K562 (cell line): ENCODE measurements around the gene SYT7. TPM values are rescaled to one million over a fixed set of nuclear protein-coding genes. Genes with fewer than 3 reads are reported as not detected.

Experiments
- ADNP ChIP-seq: fragments of 200-800 bp; sonication (Bioruptor generic); IDR thresholded peaks from 2 replicates; pipeline ENCODE4 v1.6.1; 2016; ENCODE audit warnings: missing genetic modification characterization, missing compliant biosample characterization
- BRD4 ChIP-seq: fragments of 200-600 bp; sonication (generic); IDR thresholded peaks from 2 replicates; pipeline ENCODE4 v1.6.1; 2017; ENCODE audit warnings: inconsistent platforms
- DPF2 ChIP-seq: fragments of 450-650 bp; IDR thresholded peaks from 2 replicates; pipeline ENCODE4 v1.6.1; 2016
- FOSL1 ChIP-seq: fragments of 200-800 bp; sonication (Bioruptor generic); conservative IDR thresholded peaks from 2 replicates; pipeline ENCODE4 v1.6.1; 2016; ENCODE audit warnings: missing genetic modification characterization, missing compliant biosample characterization
- FOXM1 ChIP-seq, 2 experiments: fragments of 450-650 bp in 1 of 2; sonication (generic) in 1 of 2; formaldehyde crosslinking in 1 of 2; IDR thresholded peaks; 2 replicates each; pipeline versions ENCODE4 v1.6.1 to v1.9.0; 2017 to 2022; ENCODE audit warnings: low read depth in 2 of 2, mild to moderate bottlenecking in 2 of 2, missing genetic modification reagents in 1 of 2, moderate library complexity in 1 of 2
- HNRNPLL ChIP-seq: fragments of 200-400 bp; formaldehyde crosslinking; IDR thresholded peaks from 2 replicates; pipeline ENCODE4 v1.6.1; 2017; ENCODE audit warnings: low read length, low read depth, mild to moderate bottlenecking; ENCODE audit not compliant: poor library complexity, severe bottlenecking
- KLF1 ChIP-seq: fragments of 450-650 bp; IDR thresholded peaks from 2 replicates; pipeline ENCODE4 v1.6.1; 2016; ENCODE audit warnings: missing genetic modification characterization, missing compliant biosample characterization
- NCOA6 ChIP-seq: fragments of 450-650 bp; IDR thresholded peaks from 2 replicates; pipeline ENCODE4 v1.6.1; 2017; ENCODE audit warnings: mild to moderate bottlenecking
- NFRKB ChIP-seq: fragments of 450-650 bp; IDR thresholded peaks from 2 replicates; pipeline ENCODE4 v1.6.1; 2016; ENCODE audit warnings: low read depth
- RFX5 ChIP-seq: IDR thresholded peaks from 2 replicates; pipeline ENCODE4 v1.6.1; 2011; ENCODE audit warnings: low read depth, mild to moderate bottlenecking, improper control_type of control experiment, low read length
- SMARCB1 ChIP-seq: IDR thresholded peaks from 2 replicates; pipeline ENCODE4 v1.6.1; 2011; ENCODE audit warnings: improper control_type of control experiment, low read depth; ENCODE audit not compliant: insufficient read length
- SMARCC2 ChIP-seq: fragments of 450-650 bp; IDR thresholded peaks from 2 replicates; pipeline ENCODE4 v1.6.1; 2017; ENCODE audit warnings: antibody characterized with exemption, moderate library complexity, mild to moderate bottlenecking, low read depth
- STAG1 ChIP-seq: sonication (generic); formaldehyde crosslinking; IDR thresholded peaks from 2 replicates; pipeline ENCODE4 v1.5.0; 2020; ENCODE audit warnings: missing genetic modification reagents, borderline replicate concordance
- ZFPM2 ChIP-seq: fragments of 250-450 bp; sonication (Bioruptor Pico); IDR thresholded peaks from 2 replicates; pipeline ENCODE4 v1.5.1; 2022; ENCODE audit warnings: mild to moderate bottlenecking
- ZNF146 ChIP-seq: IDR thresholded peaks from one replicate; pipeline ENCODE4 v1.6.1; 2018; ENCODE audit warnings: missing compliant biosample characterization; ENCODE audit not compliant: unreplicated experiment
- ZNF324 ChIP-seq: fragments of 250-450 bp; sonication (Bioruptor Pico); IDR thresholded peaks from 2 replicates; pipeline ENCODE4 v1.4.0; 2020; ENCODE audit warnings: mild to moderate bottlenecking
- ZSCAN29 ChIP-seq: fragments of 450-650 bp; IDR thresholded peaks from 2 replicates; pipeline ENCODE4 v1.6.1; 2017
- ZZZ3 ChIP-seq: fragments of 450-650 bp; IDR thresholded peaks from 2 replicates; pipeline ENCODE4 v1.6.1; 2016; ENCODE audit warnings: antibody characterized with exemption, mild to moderate bottlenecking, moderate library complexity
- polyA plus RNA-seq, 8 experiments: library from polyadenylated mRNA; depleted of rRNA in 4 of 8; stranded (reverse) in 5 of 8; unstranded in 3 of 8; fragments of >200 nt; fragmentation: Nextera tagmentation in 2 of 8; fragmentation: Illumina TruSeq in 1 of 8; extraction: Ambion mirVana in 2 of 8; extraction: Trizol in 1 of 8; gene quantifications; 2 replicates each; pipeline versions ENCODE4 v1.2.1 to v1.2.3, GENCODE V29; 2011 to 2014; ENCODE audit warnings: inconsistent platforms in 1 of 8, missing spikeins in 1 of 8
- total RNA-seq, 7 experiments: library from RNA; depleted of rRNA in 6 of 7; stranded (reverse); fragments of >200 nt in 6 of 7; fragmentation: Illumina TruSeq in 2 of 7; extraction: Trizol in 2 of 7; gene quantifications; 2 replicates each; pipeline versions ENCODE4 v1.2.1 to v1.2.3, GENCODE V29; 2011 to 2021; ENCODE audit warnings: low replicate concordance in 1 of 7
- TF ChIP-seq, protein P1 (sequence below), 2 experiments: fragments of 450-650 bp in 1 of 2; sonication (generic) in 1 of 2; formaldehyde crosslinking; conservative IDR thresholded peaks; 2 replicates each; pipeline versions ENCODE4 v1.4.0 to v1.8.1; 2020 to 2022; ENCODE audit warnings: mild to moderate bottlenecking in 1 of 2, missing genetic modification reagents in 1 of 2
- TF ChIP-seq, protein P2 (sequence below): fragments of 250-450 bp; sonication (Bioruptor Pico); IDR thresholded peaks from 2 replicates; pipeline ENCODE4 v1.4.0; 2020
- TF ChIP-seq, protein P3 (sequence below): sonication (generic); formaldehyde crosslinking; IDR thresholded peaks from 2 replicates; pipeline ENCODE4 v1.4.0; 2020; ENCODE audit warnings: mild to moderate bottlenecking, missing genetic modification reagents
- TF ChIP-seq, protein P4 (sequence below): fragments of 450-650 bp; IDR thresholded peaks from 2 replicates; pipeline ENCODE4 v1.6.1; 2017; ENCODE audit warnings: mild to moderate bottlenecking, moderate library complexity
- TF ChIP-seq, protein P5 (sequence below): IDR thresholded peaks from 2 replicates; pipeline ENCODE4 v1.6.1; 2014; ENCODE audit warnings: antibody characterized with exemption

The SYT7 gene
- total and polyA plus RNA-seq, 9 of the 15 experiments (the other 6 are each of a cell fraction or from before 2014, with no cell fraction given): 0.01 to 0.51 (median 0.16) TPM; not detected in 1

DNA sequence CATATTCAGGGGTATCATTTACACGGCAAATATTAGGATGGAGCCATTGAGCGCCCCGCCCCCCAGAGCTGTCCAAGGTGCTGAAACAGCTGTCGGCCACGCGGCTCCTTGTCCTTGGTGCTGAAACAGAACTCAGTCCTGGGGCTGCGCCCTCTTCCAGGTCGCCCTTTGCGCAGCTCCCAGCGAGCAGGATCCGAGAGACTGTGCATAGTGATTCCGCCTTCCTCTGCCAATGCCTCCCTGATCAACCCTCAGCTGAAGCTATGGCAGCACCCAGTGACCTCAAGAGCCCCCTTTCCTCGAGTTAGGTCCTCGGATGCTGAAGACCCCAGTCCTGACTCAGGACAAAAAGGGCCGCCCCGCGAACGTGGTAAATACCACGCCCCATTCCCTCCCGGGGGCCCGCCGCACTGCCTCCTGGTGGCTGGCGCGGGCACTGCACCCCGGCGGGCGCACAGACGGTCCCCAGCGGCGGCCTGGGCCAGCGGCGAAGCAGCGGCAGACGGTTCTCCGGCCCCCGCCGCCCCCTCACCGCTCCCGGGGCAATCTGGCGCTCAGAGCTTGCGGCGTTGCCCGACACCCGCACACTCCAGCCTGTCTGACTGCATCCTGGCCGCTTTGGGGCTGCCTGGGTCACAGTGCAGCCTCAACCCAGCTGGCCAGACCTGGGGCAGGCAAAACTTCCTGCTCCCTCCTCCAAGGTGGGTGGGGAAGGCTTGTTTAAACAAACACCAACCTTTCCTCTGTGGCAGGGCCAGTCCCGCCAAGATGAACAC, 13.4 kb downstream of the SYT7 start (continued):
- TF ChIP-seq STAG1 (CRISPR knock-in tag) (peak; percentile 98), RFX5 (peak; percentile 28; the same call in 1 of the 2 replicates), FOSL1 (tag) (no peak; the same call in 1 of the 2 replicates), ZFPM2 (CRISPR knock-in tag) (no peak), SMARCB1 (no peak), DPF2 (no peak), ZZZ3 (no peak), ZNF146 (peak; percentile 97), NCOA6 (peak; percentile 100), NFRKB (no peak), KLF1 (tag) (no peak), ZSCAN29 (no peak), ZNF324 (0 out of 2 replicates have a peak, but pooled peaks have one; percentile 24), FOXM1 (IDR thresholded peaks at IDR 0.05; ENCODE audit: low read depth) (no peak), FOXM1 (CRISPR knock-in tag; IDR thresholded peaks at IDR 0.05; ENCODE audit: low read depth) (peak; percentile 99), SMARCC2 (no peak), BRD4 (no peak), HNRNPLL (peak; percentile 44), ADNP (tag) (no peak)
- TF ChIP-seq, protein P1, sequence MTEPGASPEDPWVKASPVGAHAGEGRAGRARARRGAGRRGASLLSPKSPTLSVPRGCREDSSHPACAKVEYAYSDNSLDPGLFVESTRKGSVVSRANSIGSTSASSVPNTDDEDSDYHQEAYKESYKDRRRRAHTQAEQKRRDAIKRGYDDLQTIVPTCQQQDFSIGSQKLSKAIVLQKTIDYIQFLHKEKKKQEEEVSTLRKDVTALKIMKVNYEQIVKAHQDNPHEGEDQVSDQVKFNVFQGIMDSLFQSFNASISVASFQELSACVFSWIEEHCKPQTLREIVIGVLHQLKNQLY (CRISPR knock-in tag; conservative IDR thresholded peaks at IDR 0.05): peak in 1 of 2 experiments; percentile 100; a peak in 2 of 4 replicates
- TF ChIP-seq, protein P2, sequence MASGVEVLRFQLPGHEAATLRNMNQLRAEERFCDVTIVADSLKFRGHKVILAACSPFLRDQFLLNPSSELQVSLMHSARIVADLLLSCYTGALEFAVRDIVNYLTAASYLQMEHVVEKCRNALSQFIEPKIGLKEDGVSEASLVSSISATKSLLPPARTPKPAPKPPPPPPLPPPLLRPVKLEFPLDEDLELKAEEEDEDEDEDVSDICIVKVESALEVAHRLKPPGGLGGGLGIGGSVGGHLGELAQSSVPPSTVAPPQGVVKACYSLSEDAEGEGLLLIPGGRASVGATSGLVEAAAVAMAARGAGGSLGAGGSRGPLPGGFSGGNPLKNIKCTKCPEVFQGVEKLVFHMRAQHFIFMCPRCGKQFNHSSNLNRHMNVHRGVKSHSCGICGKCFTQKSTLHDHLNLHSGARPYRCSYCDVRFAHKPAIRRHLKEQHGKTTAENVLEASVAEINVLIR (CRISPR knock-in tag): peak; percentile 60
- TF ChIP-seq, protein P3, sequence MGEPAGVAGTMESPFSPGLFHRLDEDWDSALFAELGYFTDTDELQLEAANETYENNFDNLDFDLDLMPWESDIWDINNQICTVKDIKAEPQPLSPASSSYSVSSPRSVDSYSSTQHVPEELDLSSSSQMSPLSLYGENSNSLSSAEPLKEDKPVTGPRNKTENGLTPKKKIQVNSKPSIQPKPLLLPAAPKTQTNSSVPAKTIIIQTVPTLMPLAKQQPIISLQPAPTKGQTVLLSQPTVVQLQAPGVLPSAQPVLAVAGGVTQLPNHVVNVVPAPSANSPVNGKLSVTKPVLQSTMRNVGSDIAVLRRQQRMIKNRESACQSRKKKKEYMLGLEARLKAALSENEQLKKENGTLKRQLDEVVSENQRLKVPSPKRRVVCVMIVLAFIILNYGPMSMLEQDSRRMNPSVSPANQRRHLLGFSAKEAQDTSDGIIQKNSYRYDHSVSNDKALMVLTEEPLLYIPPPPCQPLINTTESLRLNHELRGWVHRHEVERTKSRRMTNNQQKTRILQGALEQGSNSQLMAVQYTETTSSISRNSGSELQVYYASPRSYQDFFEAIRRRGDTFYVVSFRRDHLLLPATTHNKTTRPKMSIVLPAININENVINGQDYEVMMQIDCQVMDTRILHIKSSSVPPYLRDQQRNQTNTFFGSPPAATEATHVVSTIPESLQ (CRISPR knock-in tag): peak; percentile 100
- TF ChIP-seq, protein P4, sequence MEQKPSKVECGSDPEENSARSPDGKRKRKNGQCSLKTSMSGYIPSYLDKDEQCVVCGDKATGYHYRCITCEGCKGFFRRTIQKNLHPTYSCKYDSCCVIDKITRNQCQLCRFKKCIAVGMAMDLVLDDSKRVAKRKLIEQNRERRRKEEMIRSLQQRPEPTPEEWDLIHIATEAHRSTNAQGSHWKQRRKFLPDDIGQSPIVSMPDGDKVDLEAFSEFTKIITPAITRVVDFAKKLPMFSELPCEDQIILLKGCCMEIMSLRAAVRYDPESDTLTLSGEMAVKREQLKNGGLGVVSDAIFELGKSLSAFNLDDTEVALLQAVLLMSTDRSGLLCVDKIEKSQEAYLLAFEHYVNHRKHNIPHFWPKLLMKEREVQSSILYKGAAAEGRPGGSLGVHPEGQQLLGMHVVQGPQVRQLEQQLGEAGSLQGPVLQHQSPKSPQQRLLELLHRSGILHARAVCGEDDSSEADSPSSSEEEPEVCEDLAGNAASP: no peak
- TF ChIP-seq, protein P5, sequence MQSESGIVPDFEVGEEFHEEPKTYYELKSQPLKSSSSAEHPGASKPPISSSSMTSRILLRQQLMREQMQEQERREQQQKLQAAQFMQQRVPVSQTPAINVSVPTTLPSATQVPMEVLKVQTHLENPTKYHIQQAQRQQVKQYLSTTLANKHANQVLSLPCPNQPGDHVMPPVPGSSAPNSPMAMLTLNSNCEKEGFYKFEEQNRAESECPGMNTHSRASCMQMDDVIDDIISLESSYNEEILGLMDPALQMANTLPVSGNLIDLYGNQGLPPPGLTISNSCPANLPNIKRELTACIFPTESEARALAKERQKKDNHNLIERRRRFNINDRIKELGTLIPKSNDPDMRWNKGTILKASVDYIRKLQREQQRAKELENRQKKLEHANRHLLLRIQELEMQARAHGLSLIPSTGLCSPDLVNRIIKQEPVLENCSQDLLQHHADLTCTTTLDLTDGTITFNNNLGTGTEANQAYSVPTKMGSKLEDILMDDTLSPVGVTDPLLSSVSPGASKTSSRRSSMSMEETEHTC: no peak
